Measurements from ENCODE around the gene TNNT1.
A peak's percentile ranks its signal among the peaks of the same experiment; 100 is the strongest.

TNNT1 gene

GRCh38 chr19:55117663-55118391 is 31.2 kb downstream of the TNNT1 start (continued):
- TF ChIP-seq ZNF837 (tag by site-specific recombination; IDR thresholded peaks at IDR 0.05) (no peak), MYNN (tag by site-specific recombination; IDR thresholded peaks at IDR 0.05; ENCODE audit: borderline replicate concordance) (no peak), HOXA7 (CRISPR knock-in tag; IDR thresholded peaks at IDR 0.05; ENCODE audit: borderline replicate concordance) (no peak), ZNF777 (tag by site-specific recombination; IDR thresholded peaks at IDR 0.05; ENCODE audit: borderline replicate concordance) (no peak), ZNF776 (tag by site-specific recombination; IDR thresholded peaks at IDR 0.05; ENCODE audit: borderline replicate concordance) (no peak), SCRT1 (tag by site-specific recombination; IDR thresholded peaks at IDR 0.05; ENCODE audit: borderline replicate concordance) (no peak), ZNF514 (tag by site-specific recombination; IDR thresholded peaks at IDR 0.05) (no peak), ZNF350 (tag by site-specific recombination; IDR thresholded peaks at IDR 0.05) (no peak), ZNF621 (tag by site-specific recombination; IDR thresholded peaks at IDR 0.05) (no peak), ZBTB48 (tag by site-specific recombination; IDR thresholded peaks at IDR 0.05) (0 out of 2 replicates have a peak, but pooled peaks have one; percentile 16), ZEB2 (tag by site-specific recombination; IDR thresholded peaks at IDR 0.05) (peak; percentile 71), ZNF670 (tag by site-specific recombination; IDR thresholded peaks at IDR 0.05; ENCODE audit: low read depth) (no peak), ZNF214 (tag by site-specific recombination; IDR thresholded peaks at IDR 0.05; ENCODE audit: borderline replicate concordance) (no peak), ZNF184 (tag by site-specific recombination; IDR thresholded peaks at IDR 0.05) (no peak), ZNF16 (tag by site-specific recombination; IDR thresholded peaks at IDR 0.05; ENCODE audit: low read depth) (no peak), SP3 (tag by site-specific recombination; IDR thresholded peaks at IDR 0.05) (peak; percentile 83), ZNF132 (tag by site-specific recombination; IDR thresholded peaks at IDR 0.05; ENCODE audit: borderline replicate concordance) (no peak), ZBTB17 (tag by site-specific recombination; IDR thresholded peaks at IDR 0.05) (peak; percentile 95), ZNF121 (tag by site-specific recombination; IDR thresholded peaks at IDR 0.05) (no peak), ZNF529 (tag by site-specific recombination; IDR thresholded peaks at IDR 0.05; ENCODE audit: insufficient replicate concordance) (no peak), ZNF138 (tag by site-specific recombination; IDR thresholded peaks at IDR 0.05; ENCODE audit: borderline replicate concordance) (no peak), ZNF341 (tag by site-specific recombination; IDR thresholded peaks at IDR 0.05; ENCODE audit: low read depth) (0 out of 2 replicates have a peak, but pooled peaks have one; percentile 24), ZNF555 (tag by site-specific recombination; conservative IDR thresholded peaks at IDR 0.05) (no peak), ZNF785 (tag by site-specific recombination; IDR thresholded peaks at IDR 0.05) (peak; percentile 77; the same call in 1 of the 2 replicates), ZBTB11 (tag by site-specific recombination; conservative IDR thresholded peaks at IDR 0.05; ENCODE audit: low read depth) (peak; percentile 86), OVOL3 (tag by site-specific recombination; IDR thresholded peaks at IDR 0.05) (no peak), ZBTB10 (tag by site-specific recombination; IDR thresholded peaks at IDR 0.05) (peak; percentile 95), ZNF664 (tag by site-specific recombination; IDR thresholded peaks at IDR 0.05) (no peak)
- TF ChIP-seq, protein P1, sequence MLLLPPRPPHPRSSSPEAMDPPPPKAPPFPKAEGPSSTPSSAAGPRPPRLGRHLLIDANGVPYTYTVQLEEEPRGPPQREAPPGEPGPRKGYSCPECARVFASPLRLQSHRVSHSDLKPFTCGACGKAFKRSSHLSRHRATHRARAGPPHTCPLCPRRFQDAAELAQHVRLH (tag by site-specific recombination; IDR thresholded peaks at IDR 0.05), result no peak; the same call in 1 of the 2 replicates
- TF ChIP-seq, protein P2, sequence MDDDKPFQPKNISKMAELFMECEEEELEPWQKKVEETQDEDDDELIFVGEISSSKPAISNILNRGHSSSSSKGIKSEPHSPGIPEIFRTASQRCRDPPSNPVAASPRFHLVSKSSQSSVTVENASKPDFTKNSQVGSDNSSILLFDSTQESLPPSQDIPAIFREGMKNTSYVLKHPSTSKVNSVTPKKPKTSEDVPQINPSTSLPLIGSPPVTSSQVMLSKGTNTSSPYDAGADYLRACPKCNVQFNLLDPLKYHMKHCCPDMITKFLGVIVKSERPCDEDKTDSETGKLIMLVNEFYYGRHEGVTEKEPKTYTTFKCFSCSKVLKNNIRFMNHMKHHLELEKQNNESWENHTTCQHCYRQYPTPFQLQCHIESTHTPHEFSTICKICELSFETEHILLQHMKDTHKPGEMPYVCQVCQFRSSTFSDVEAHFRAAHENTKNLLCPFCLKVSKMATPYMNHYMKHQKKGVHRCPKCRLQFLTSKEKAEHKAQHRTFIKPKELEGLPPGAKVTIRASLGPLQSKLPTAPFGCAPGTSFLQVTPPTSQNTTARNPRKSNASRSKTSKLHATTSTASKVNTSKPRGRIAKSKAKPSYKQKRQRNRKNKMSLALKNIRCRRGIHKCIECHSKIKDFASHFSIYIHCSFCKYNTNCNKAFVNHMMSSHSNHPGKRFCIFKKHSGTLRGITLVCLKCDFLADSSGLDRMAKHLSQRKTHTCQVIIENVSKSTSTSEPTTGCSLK (tag by site-specific recombination; IDR thresholded peaks at IDR 0.05), result no peak
- TF ChIP-seq, protein P3, sequence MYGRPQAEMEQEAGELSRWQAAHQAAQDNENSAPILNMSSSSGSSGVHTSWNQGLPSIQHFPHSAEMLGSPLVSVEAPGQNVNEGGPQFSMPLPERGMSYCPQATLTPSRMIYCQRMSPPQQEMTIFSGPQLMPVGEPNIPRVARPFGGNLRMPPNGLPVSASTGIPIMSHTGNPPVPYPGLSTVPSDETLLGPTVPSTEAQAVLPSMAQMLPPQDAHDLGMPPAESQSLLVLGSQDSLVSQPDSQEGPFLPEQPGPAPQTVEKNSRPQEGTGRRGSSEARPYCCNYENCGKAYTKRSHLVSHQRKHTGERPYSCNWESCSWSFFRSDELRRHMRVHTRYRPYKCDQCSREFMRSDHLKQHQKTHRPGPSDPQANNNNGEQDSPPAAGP (tag by site-specific recombination; IDR thresholded peaks at IDR 0.05), result peak; percentile 48; the same call in 1 of the 2 replicates
